ENCODE measurements around the gene STAG3.

Gene STAG3

GRCh38 chr7:100154651-100155491 lies 22.8 kb upstream of the STAG3 start:
- no peak for DNase-seq (ENCODE audit: low read depth)

DNA sequence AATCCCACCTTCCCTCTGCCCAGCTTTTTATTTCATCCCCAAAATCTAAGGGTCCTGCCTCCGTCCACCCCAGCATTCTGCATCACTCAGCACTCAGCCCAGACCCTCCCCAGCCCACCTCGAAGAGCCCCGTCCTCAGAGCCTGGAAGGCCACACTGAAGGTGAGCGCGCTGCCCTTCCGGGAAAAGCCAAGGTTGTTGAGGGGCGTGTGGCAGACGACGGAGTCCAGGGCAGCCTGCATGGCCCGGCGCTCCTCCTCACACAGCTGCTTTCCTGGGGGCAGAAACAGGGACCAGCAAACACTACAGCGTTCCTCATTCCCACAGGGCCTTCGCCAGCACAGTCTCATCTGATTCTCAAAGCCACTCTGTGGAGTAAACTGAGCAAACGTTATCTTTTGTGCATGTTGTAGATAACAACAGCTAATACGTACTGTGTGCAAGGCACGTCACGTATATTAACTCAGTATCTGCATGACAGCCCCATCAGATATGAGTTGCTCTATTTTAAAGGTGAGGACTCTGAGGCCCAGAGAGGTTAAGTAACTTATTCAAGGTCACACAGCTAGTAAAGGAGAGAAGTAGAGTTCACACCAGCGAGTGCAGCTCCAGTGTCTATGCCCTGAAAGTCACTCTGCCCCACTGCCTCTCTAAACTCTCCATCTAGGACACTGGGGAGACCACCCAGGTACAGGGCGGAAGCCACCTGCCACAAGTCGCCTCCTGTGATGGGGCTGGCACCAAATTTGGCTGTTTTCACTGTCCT lies 22.0 kb upstream of the STAG3 start:
- DNase-seq (ENCODE audit: low read depth) = no peak

- DNase-seq (ENCODE audit: low read depth) = no peak
These were observed 21.2 kb upstream of the STAG3 start for GRCh38 chr7:100156331-100157068.

DNA sequence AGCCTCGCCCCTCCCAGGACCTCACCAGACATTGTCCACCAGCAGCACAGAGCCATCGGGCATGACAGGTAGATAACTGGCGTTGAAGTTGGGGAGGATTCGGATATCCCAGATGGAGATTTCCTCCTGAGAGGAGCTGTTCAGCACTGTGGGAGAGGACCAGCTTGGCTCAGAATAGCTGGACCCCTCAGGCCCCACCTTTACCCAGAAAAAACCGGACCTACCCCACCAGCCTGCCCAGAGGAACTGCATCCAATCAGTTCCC lies 20.7 kb upstream of the STAG3 start:
- no peak for DNase-seq (ENCODE audit: low read depth)

GRCh38 chr7:100157334-100158228 lies 20.1 kb upstream of the STAG3 start:
- DNase-seq (ENCODE audit: low read depth) = no peak

GRCh38 chr7:100158229-100159098 lies 19.3 kb upstream of the STAG3 start, which contains the start of gene TRAPPC14:
TRAPPC14 (minus strand) TSS chr7:100158723; CDS start chr7:100158499, 224 bp downstream.
- DNase-seq (ENCODE audit: low read depth) = peak; percentile 93

GRCh38 chr7:100159099-100159623 lies 18.6 kb upstream of the STAG3 start:
- DNase-seq (ENCODE audit: low read depth) = no peak

DNA sequence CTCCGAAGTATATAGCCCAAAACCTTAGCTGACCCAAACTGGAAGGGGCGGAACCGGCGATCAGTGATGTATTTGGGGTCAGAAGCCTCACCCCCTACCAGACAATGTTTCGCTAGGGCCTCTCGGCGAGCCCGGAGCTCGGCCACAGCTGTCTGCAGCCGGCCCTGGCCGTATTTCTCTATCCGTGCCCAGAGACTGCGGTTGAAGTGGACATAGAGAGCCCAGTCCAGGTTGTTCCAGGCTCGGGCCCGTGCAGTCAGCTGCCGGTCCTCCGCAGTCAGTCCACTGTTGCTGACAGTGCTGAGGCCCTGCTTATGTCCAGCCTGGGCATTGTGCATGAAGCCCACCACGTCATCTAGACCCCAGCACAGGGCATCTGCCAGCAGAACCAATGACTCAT lies 17.7 kb upstream of the STAG3 start:
- no peak for DNase-seq (ENCODE audit: low read depth)

DNA sequence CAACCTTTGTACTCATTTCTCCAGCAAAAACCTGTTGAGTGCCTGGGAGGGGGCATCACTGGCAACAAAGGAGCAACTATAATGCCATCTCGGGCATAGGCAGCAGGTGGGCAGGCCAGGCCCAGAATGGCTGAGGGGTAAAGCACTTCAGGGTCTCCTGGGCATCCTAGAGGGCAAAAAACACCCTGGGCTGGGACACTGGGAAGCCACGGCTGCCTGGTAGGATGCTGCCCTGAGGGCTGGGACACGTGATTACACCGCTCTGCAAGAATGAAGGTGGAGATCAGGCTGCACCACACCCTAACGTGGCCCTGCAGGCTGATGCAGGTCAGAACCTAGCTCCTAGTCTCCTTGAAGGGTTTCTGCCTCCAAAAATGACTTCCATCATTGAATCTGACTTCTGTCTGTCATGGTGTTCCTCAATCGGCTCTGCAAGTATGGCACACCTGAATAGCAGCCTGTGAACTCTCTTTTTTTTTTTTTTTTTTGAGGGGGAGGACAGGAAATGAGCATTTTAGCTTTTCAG lies 14.6 kb upstream of the STAG3 start:
- DNase-seq (ENCODE audit: low read depth) = no peak

- DNase-seq (ENCODE audit: low read depth) = no peak
These were observed 13.8 kb upstream of the STAG3 start for GRCh38 chr7:100163871-100164270.

GRCh38 chr7:100166317-100166940 lies 11.3 kb upstream of the STAG3 start:
- DNase-seq (ENCODE audit: low read depth) = no peak

- DNase-seq (ENCODE audit: low read depth) = no peak
These were observed 10.5 kb upstream of the STAG3 start for GRCh38 chr7:100166970-100167911.

- no peak for DNase-seq (ENCODE audit: low read depth)
These were observed 9.8 kb upstream of the STAG3 start for GRCh38 chr7:100167912-100168323.

- DNase-seq (ENCODE audit: low read depth) = no peak
These were observed 8.4 kb upstream of the STAG3 start for GRCh38 chr7:100169147-100169850.

DNA sequence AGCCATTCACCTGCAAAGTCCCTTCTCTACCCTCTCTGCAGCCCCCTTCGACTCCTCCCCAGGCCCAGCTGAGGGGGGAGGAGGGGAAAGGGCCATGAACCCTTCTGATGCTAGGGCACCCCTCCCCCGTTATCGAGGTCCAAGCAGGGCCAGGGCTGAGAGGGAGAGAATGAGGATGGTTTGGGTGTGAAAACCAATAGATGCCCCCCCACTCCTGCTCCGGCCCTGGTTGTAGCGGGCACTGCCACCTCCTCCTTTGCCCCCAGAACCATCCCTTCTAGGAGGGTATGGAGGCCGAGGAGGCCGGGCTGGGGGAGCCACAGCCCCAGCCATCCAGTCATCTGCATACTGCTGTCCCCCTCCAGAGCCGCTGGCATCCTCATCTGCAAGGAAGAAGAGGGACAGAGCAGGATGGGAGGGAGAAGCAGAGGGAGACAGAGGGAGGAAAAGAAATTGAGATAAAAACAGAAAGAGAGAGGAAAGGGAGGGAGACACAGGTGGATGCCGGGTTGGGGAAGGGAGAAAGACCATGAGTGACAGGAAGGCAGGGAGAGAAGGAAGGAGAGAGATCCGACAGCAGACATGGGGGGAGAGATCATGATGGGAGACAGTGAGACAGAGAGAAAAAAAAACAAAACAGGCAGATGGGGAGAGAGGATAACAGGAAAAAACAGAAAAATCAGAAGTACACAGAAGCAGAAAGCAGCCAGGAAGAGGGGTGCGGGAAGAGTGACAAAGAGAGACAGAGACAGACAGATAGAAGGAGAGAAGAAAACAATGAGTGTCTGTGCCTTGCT lies 7.4 kb upstream of the STAG3 start:
- DNase-seq (ENCODE audit: low read depth) = no peak

DNA sequence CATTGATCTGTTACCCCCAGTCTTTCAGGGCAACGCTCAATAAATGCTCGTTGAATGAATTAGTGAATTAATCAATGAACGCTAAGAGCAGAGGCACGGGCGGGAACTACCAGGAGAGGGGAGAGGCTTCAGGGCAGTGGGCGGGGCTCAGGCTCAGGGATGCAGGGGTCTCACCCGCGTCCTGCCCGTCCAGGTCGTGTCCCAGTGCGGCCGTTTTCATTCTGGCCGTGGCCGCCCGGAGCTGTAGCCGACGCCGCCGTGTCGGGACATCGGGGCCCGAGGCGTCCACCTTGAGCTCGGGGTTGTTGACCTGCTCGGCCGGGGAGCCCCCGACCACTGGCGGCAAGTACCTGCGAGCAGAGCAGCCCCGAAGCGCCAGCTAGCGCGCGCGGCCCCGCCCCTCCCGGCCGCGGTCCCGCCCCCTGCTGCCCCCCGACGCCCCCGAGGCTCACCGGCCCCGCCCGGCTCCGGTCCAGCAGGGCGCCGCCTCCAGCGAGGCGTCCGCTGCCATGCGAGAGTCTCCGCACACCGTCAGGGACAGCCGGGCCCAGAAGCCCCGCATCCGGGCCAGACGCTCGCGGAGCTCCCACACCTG lies 6.5 kb upstream of the STAG3 start:
- DNase-seq (ENCODE audit: low read depth) = no peak

GRCh38 chr7:100171840-100172239 lies 5.9 kb upstream of the STAG3 start:
- DNase-seq (ENCODE audit: low read depth) = no peak
